Neural cell (in vitro differentiated cells): ENCODE measurements around the gene ASCC1. TPM values are rescaled to one million over a fixed set of nuclear protein-coding genes. Genes with fewer than 3 reads are reported as not detected.

Experiments used
- H2AFZ ChIP-seq: fragments of 200-600, 300-800 bp; sonication (generic), shearing (Covaris generic); 2 replicates; pipeline ENCODE4 v1.6.0; 2014; ENCODE audit warnings: low read depth, mild to moderate bottlenecking, antibody characterized with exemption, low read length, moderate library complexity
- H3F3A ChIP-seq: fragments of 200-600 bp; shearing (Covaris generic); 2 replicates; pipeline ENCODE4 v1.6.1; 2016; ENCODE audit warnings: mild to moderate bottlenecking, moderate library complexity, mixed read lengths, antibody characterized with exemption, low read length; ENCODE audit not compliant: insufficient read depth, poor library complexity, severe bottlenecking
- H3K27ac ChIP-seq: fragments of 200-600, 300-800 bp; sonication (generic), shearing (Covaris generic); 2 replicates; pipeline ENCODE4 v1.5.1; 2014; ENCODE audit warnings: mild to moderate bottlenecking, low read length, moderate library complexity
- H3K27me3 ChIP-seq: fragments of 300-800, 200-600 bp; sonication (generic), shearing (Covaris generic); 2 replicates; pipeline ENCODE4 v1.6.0; 2014; ENCODE audit warnings: mild to moderate bottlenecking, low read depth, low read length, moderate library complexity; ENCODE audit not compliant: insufficient read depth
- H3K36me3 ChIP-seq: fragments of 300-800, 200-600 bp; sonication (generic), shearing (Covaris generic); 2 replicates; pipeline ENCODE4 v1.5.1; 2014; ENCODE audit warnings: mild to moderate bottlenecking, antibody characterized with exemption, low read length, moderate library complexity; ENCODE audit not compliant: insufficient read depth
- H3K4me2 ChIP-seq: fragments of 300-800, 200-600 bp; sonication (generic), shearing (Covaris generic); 2 replicates; pipeline ENCODE4 v1.6.0; 2014; ENCODE audit warnings: mild to moderate bottlenecking, low read length
- H3K4me3 ChIP-seq: fragments of 300-800, 200-600 bp; sonication (generic), shearing (Covaris generic); 2 replicates; pipeline ENCODE4 v1.5.1; 2014; ENCODE audit warnings: mild to moderate bottlenecking, low read length, moderate library complexity
- H3K79me2 ChIP-seq: fragments of 200-600 bp; shearing (Covaris generic); replicated peaks from 2 replicates; pipeline ENCODE4 v1.6.0; 2014; ENCODE audit warnings: mild to moderate bottlenecking, low read length, moderate library complexity; ENCODE audit not compliant: insufficient read depth
- H3K9ac ChIP-seq: fragments of 300-800, 200-600 bp; sonication (generic), shearing (Covaris generic); 2 replicates; pipeline ENCODE4 v1.6.1; 2016; ENCODE audit warnings: mild to moderate bottlenecking, low read length, mixed read lengths
- H3K9me2 ChIP-seq: fragments of 200-600 bp; shearing (Covaris generic); 2 replicates; pipeline ENCODE4 v1.6.1; 2016; ENCODE audit warnings: mild to moderate bottlenecking, low read length, mixed read lengths; ENCODE audit not compliant: insufficient read depth
- H3K9me3 ChIP-seq: fragments of 200-600, 300-800 bp; sonication (generic), shearing (Covaris generic); 2 replicates; pipeline ENCODE4 v1.6.1; 2016; ENCODE audit warnings: mild to moderate bottlenecking, mixed run types, low read length, moderate library complexity, mixed read lengths
- H4K20me1 ChIP-seq: fragments of 200-600 bp; shearing (Covaris generic); 2 replicates; pipeline ENCODE4 v1.6.1; 2016; ENCODE audit warnings: mild to moderate bottlenecking, mixed run types; ENCODE audit not compliant: insufficient read depth
- CTCF ChIP-seq: fragments of 450-650 bp; IDR thresholded peaks from 2 replicates; pipeline ENCODE4 v1.5.1; 2014; ENCODE audit warnings: antibody characterized with exemption, mild to moderate bottlenecking, moderate library complexity; ENCODE audit not compliant: poor library complexity, severe bottlenecking
- EP300 ChIP-seq: fragments of 450-650 bp; conservative IDR thresholded peaks from 2 replicates; pipeline ENCODE4 v1.6.1; 2014; ENCODE audit warnings: antibody characterized with exemption, mild to moderate bottlenecking, moderate library complexity; ENCODE audit not compliant: poor library complexity, severe bottlenecking
- EZH2 ChIP-seq: fragments of 200-600, 300-800 bp; shearing (Covaris generic), sonication (generic); IDR thresholded peaks from 2 replicates; pipeline ENCODE4 v1.6.1; 2014; ENCODE audit warnings: antibody characterized with exemption, low read length, borderline replicate concordance, mild to moderate bottlenecking; ENCODE audit not compliant: insufficient read depth, poor library complexity, severe bottlenecking
- MXI1 ChIP-seq: fragments of 450-650 bp; conservative IDR thresholded peaks from 2 replicates; pipeline ENCODE4 v1.6.1; 2014; ENCODE audit warnings: antibody characterized with exemption, mild to moderate bottlenecking; ENCODE audit not compliant: poor library complexity, severe bottlenecking
- POLR2AphosphoS5 ChIP-seq: IDR thresholded peaks from 2 replicates; pipeline ENCODE4 v1.6.1; 2012
- RAD21 ChIP-seq: fragments of 450-650 bp; conservative IDR thresholded peaks from 2 replicates; pipeline ENCODE4 v1.6.1; 2014; ENCODE audit warnings: antibody characterized with exemption, mild to moderate bottlenecking, moderate library complexity
- SMC3 ChIP-seq: fragments of 450-650 bp; conservative IDR thresholded peaks from 2 replicates; pipeline ENCODE4 v1.6.1; 2014; ENCODE audit warnings: antibody characterized with exemption, mild to moderate bottlenecking, moderate library complexity; ENCODE audit not compliant: poor library complexity
- TAF1 ChIP-seq: IDR thresholded peaks from 2 replicates; pipeline ENCODE4 v1.6.1; 2012; ENCODE audit warnings: low read depth
- polyA plus RNA-seq: library from polyadenylated mRNA; depleted of rRNA; stranded (reverse); fragments of >200 nt; gene quantifications from 2 replicates; pipeline ENCODE4 v1.2.3, GENCODE V29; 2014
- TF ChIP-seq, protein P1 (sequence below): IDR thresholded peaks from 2 replicates; pipeline ENCODE4 v1.6.1; 2012; ENCODE audit warnings: borderline replicate concordance

The ASCC1 gene
- polyA plus RNA-seq, 1 donor from 2014 or later, result 39.6 TPM

GRCh38 chr10:72201293-72201692 is 14.8 kb downstream of the ASCC1 start:
- no peak for TF ChIP-seq RAD21
- TF ChIP-seq, protein P1, sequence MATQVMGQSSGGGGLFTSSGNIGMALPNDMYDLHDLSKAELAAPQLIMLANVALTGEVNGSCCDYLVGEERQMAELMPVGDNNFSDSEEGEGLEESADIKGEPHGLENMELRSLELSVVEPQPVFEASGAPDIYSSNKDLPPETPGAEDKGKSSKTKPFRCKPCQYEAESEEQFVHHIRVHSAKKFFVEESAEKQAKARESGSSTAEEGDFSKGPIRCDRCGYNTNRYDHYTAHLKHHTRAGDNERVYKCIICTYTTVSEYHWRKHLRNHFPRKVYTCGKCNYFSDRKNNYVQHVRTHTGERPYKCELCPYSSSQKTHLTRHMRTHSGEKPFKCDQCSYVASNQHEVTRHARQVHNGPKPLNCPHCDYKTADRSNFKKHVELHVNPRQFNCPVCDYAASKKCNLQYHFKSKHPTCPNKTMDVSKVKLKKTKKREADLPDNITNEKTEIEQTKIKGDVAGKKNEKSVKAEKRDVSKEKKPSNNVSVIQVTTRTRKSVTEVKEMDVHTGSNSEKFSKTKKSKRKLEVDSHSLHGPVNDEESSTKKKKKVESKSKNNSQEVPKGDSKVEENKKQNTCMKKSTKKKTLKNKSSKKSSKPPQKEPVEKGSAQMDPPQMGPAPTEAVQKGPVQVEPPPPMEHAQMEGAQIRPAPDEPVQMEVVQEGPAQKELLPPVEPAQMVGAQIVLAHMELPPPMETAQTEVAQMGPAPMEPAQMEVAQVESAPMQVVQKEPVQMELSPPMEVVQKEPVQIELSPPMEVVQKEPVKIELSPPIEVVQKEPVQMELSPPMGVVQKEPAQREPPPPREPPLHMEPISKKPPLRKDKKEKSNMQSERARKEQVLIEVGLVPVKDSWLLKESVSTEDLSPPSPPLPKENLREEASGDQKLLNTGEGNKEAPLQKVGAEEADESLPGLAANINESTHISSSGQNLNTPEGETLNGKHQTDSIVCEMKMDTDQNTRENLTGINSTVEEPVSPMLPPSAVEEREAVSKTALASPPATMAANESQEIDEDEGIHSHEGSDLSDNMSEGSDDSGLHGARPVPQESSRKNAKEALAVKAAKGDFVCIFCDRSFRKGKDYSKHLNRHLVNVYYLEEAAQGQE, result no peak
- no peak for TF ChIP-seq POLR2AphosphoS5
- no peak for TF ChIP-seq MXI1
- no peak for TF ChIP-seq CTCF
- no peak for TF ChIP-seq EZH2
- TF ChIP-seq EP300, result no peak
- no peak for TF ChIP-seq TAF1
- no peak for TF ChIP-seq SMC3
- no peaks in the 10 kb centered on the region for H3K36me3 ChIP-seq
- H3K27me3 ChIP-seq, result no peaks in the 10 kb centered on the region
- no peak overlapping the region for H2AFZ ChIP-seq
- no peaks in the 10 kb centered on the region for H3K9me3 ChIP-seq
- no peaks in the 10 kb centered on the region for H3K9me2 ChIP-seq
- H4K20me1 ChIP-seq, result no peaks in the 10 kb centered on the region
- H3K79me2 ChIP-seq, result no peaks in the 10 kb centered on the region
- H3K27ac ChIP-seq, result no peak overlapping the region
- no peak overlapping the region for H3K4me3 ChIP-seq
- H3K4me2 ChIP-seq, result no peak overlapping the region
- no peak overlapping the region for H3K9ac ChIP-seq
- H3F3A ChIP-seq, result no peaks in the 10 kb centered on the region

GRCh38 chr10:72200883-72201282 is 15.2 kb downstream of the ASCC1 start:
- Histone ChIP-seq H3K9me3 (no peaks in the 10 kb centered on the region), H4K20me1 (no peaks in the 10 kb centered on the region), H3K79me2 (no peaks in the 10 kb centered on the region), H3K36me3 (no peaks in the 10 kb centered on the region), H3K4me3 (no peak overlapping the region), H3K9ac (no peak overlapping the region), H3K9me2 (no peaks in the 10 kb centered on the region), H2AFZ (no peak overlapping the region), H3K4me2 (no peak overlapping the region), H3F3A (no peaks in the 10 kb centered on the region), H3K27ac (no peak overlapping the region), H3K27me3 (no peaks in the 10 kb centered on the region)
- TF ChIP-seq RAD21, result no peak
- TF ChIP-seq, protein P1, result no peak
